NK-92 (cell line): ENCODE results near the gene RSPO4.
"Not testable (repeated sequence)": the region's sequence is repeated elsewhere in the genome, so short reads cannot be mapped to it uniquely, and the experiment has no call there.

ENCODE experiments used
- DNase-seq: peaks from one replicate; lab custom pipeline; 2025; ENCODE audit not compliant: unreplicated experiment; lab: John Stamatoyannopoulos, UW

Gene RSPO4

GRCh38 chr20:1001911-1002681 lies at the start of gene RSPO4:
RSPO4 (minus strand) TSS chr20:1002311; CDS start chr20:1002164, 147 bp downstream.
- no peak for DNase-seq

DNA sequence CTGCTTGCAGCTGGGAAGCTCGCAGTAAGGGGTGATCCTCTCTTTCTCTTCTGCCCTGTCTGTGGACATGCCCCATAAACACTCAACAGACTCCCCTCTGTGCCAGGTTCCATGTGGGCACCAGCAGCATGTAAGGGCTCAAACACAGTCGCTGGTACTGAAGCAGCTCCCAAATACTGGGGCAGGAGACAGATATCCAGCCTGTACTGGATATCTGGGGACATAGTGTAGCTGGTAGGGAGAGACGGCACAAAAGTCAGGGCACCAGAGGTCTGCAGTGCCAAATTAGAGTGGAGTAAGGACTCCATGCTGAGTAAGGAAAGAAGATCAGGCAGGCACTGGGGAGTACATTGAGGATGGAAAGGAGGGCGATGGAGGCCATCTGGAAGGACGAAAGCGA lies 48.3 kb upstream of the RSPO4 start:
- DNase-seq: no peak

DNA sequence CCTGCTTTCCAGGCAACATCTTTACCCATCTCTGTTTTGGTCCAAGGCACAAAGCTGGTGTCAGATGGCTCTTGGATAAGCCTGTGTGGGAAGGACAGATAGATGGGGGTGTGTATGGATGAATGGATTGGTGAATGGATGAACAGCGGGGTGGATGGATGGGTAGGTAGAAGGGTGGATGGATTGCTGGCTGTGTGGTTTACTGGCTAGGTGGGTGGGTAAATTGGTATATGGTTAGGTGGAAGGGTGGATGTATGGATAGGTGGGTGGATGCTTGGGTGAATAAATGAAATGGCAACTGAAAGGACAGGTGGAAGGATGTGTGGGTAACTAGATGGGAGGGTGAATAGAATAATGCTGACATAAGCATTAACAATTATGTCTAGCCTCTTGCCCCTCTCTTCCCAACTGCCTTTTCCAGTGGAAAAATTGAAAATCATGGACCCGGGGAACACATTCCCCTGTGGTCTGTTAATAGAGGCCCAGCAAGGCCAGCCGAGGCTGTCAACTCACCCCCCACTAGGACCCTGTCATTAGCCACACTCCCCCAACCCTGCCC lies 43.8 kb upstream of the RSPO4 start:
- no peak for DNase-seq

DNA sequence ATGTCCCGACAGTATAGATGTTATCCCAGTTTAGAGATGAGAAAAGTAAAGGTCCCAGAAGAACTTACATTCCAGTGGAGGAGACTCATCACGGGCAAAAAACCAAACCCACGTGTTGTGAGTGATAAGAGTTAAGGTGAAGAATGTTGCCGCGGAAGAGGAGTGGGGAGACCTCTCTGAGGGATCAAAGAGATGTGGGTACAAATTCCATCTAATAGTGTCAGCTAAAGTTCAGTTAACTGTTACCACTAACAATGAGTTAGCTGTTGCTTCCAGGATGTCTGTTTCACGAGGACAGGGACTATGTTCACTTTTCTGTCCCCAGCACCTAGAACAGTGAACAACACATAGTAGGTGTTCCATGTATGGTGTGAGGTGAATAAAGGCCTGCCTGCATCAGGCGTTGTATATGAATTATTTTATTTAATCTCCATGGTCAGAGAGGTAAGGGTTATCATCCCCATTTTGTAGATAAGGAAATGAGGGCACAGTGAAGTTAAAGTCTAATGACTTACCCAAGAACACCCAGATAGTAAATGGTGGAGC lies 39.8 kb upstream of the RSPO4 start:
- no peak for DNase-seq

- no peak for DNase-seq
Measured at GRCh38 chr20:1038205-1038604, 36.1 kb upstream of the RSPO4 start.

DNA sequence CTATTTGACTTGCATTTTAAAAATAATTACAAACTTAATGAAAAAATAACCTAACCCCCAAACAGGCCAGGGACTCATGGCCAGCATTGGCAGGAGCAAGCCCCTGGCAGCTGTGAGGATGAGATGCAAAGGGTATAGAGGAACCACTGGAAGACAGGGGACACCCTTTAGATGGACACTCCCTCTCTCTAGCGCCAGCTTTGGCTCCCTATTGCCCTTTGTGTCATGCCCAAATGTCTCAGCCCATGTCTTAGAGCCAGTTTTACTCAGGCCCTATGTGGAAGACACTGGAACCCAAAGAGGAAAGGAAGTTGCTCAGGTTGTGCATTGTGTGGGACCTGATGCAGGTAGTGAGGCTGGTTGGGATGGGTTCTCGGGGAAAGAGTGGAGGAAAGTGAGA lies 34.9 kb upstream of the RSPO4 start:
- DNase-seq: no peak

- no peak for DNase-seq
Measured at GRCh38 chr20:1035466-1035865, 33.4 kb upstream of the RSPO4 start.

DNA sequence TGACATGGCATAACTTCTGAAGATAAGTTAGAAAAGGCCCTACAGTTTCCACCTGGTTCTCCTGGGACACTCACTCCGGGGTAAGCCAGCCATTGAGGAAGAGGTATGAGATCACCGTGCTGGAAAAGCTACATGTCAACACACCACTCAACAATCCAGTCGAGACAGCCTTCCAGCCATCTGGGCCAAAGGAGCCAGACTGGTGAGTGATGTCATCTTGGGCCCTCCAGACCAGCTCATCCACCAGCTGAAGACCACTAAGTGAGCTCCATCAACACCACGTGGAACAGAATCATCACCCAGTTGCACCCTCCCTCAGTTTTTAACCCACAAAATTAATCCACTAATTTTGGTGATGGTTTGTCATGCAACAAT lies 32.3 kb upstream of the RSPO4 start:
- no peak for DNase-seq

GRCh38 chr20:1033751-1034414 lies 31.8 kb upstream of the RSPO4 start:
- DNase-seq: no peak

- no peak for DNase-seq
Measured at GRCh38 chr20:1029980-1030379, 27.9 kb upstream of the RSPO4 start.

GRCh38 chr20:1026214-1026613 lies 24.1 kb upstream of the RSPO4 start:
- DNase-seq: not testable (repeated sequence)

- no peak for DNase-seq
Measured at GRCh38 chr20:1022871-1023270, 20.8 kb upstream of the RSPO4 start.

GRCh38 chr20:1020614-1021013 lies 18.5 kb upstream of the RSPO4 start:
- DNase-seq: no peak

DNA sequence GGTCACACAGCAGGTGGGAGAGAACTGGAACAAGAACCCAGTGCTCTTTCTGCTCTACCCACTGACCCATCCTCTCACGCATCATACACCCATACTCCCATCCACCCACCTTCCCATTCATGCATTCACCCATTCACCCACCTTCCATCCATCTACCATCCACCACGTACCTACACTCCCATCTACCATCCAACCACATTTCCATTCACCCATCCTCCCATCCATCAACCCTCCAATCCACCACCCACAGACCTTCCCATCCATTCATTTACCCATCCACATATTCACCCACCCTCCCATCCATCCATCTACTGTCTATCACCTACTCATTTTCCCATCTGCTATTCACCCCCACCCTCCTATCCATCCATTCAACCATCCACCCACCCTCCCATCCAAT lies 17.2 kb upstream of the RSPO4 start:
- DNase-seq: no peak

DNA sequence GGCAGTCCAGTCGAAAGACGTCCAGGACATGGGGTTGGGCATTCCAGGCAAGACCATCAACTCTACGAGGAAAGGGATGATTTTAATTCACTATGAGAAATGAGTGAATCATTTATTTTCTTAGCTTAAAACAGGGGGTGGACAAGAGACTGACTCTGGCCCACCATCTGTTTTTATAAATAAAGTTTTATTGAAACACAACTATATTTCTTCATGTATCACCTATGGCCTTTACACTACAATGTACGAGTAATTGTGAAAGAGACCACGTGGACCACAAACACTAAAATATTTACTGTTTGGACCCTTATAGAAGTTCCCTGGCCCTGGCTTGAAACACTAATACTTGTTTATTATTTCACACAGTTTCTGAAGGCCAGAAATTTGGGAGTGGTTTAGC lies 15.6 kb upstream of the RSPO4 start:
- DNase-seq: no peak

GRCh38 chr20:1015181-1015580 lies 13.1 kb upstream of the RSPO4 start:
- no peak for DNase-seq

DNA sequence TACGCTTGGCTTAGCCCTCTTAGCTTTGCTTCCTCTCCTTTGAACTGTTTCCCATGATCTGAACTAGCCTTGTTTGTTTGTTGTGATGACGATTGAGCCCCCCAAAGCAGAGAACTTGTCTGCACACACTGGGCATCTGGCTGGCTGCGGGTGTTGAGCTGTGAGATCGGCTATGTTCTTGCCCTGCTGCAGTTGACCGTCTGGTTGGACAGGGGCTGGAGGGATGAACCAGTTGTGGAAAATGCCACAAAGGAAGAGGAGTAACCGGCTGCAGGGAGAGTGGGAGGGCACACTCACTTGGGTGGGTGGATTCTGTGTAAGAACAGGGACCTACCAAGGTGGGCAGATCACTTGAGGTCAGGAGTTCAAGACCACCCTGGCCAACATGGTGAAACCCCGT lies 12.4 kb upstream of the RSPO4 start:
- DNase-seq: no peak

- no peak for DNase-seq
Measured at GRCh38 chr20:1013566-1014340, 11.6 kb upstream of the RSPO4 start.

GRCh38 chr20:1012359-1013168 lies 10.5 kb upstream of the RSPO4 start:
- no peak for DNase-seq

DNA sequence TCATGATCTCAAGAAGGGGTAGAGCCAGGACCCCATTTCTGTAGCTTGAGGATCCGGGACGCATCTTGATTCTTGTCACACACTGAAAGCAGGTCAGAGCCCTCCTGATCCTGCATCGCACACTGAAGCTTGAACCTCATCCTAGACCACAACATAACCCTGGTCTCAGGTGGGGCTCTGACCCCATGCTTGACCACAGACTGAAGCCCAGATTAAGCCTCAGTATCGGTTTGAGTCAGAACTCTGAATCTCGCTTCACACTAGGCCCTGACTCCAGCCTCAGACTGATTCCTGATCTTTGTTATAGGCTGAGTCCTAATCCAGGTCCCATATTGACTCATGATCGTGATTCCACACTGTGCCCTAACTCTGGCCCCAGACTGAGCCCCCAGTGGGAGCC lies 8.5 kb upstream of the RSPO4 start:
- DNase-seq: no peak
